HG03575 (cell line): ENCODE results near the gene HMGN4.
"Not testable (repeated sequence)": the region's sequence is repeated elsewhere in the genome, so short reads cannot be mapped to it uniquely, and the experiment has no call there.

Experiments used
- ATAC-seq: cut with Tn5 transposase; IDR thresholded peaks from one replicate; pipeline ENCODE4 v1.9.1; 2021; ENCODE audit not compliant: unreplicated experiment, insufficient number of reproducible peaks, low FRiP score; ENCODE audit errors: extremely low read depth

HMGN4 gene

GRCh38 chr6:26545627-26546026, 7.5 kb downstream of the HMGN4 start:
- ATAC-seq: no peak

GRCh38 chr6:26547363-26547762, 9.2 kb downstream of the HMGN4 start:
- ATAC-seq: not testable (repeated sequence)

- no peak for ATAC-seq
Measured at GRCh38 chr6:26550250-26550993, 12.3 kb downstream of the HMGN4 start.

GRCh38 chr6:26552205-26552604, 14.0 kb downstream of the HMGN4 start:
- ATAC-seq: no peak

GRCh38 chr6:26552640-26553188, 14.5 kb downstream of the HMGN4 start:
- no peak for ATAC-seq

- ATAC-seq: no peak
Measured at GRCh38 chr6:26553264-26553634, 15.1 kb downstream of the HMGN4 start.

GRCh38 chr6:26553635-26554446, 15.7 kb downstream of the HMGN4 start:
- ATAC-seq: no peak

- no peak for ATAC-seq
Measured at GRCh38 chr6:26554447-26554696, 16.2 kb downstream of the HMGN4 start.

- ATAC-seq: no peak
Measured at GRCh38 chr6:26554697-26555504, 16.7 kb downstream of the HMGN4 start.

- ATAC-seq: no peak
Measured at GRCh38 chr6:26555505-26556262, 17.5 kb downstream of the HMGN4 start.

- no peak for ATAC-seq
Measured at GRCh38 chr6:26556263-26557070, 18.3 kb downstream of the HMGN4 start.

GRCh38 chr6:26561533-26562466, 23.6 kb downstream of the HMGN4 start:
- no peak for ATAC-seq

GRCh38 chr6:26563488-26563887, 25.3 kb downstream of the HMGN4 start:
- no peak for ATAC-seq

- ATAC-seq: no peak
Measured at GRCh38 chr6:26568601-26569432, 30.7 kb downstream of the HMGN4 start.

- no peak for ATAC-seq
Measured at GRCh38 chr6:26569433-26569764, 31.2 kb downstream of the HMGN4 start.

- no peak for ATAC-seq
Measured at GRCh38 chr6:26570027-26570809, 32.1 kb downstream of the HMGN4 start.
